GM03348 (cell line): ENCODE data around the gene CELSR2.
A peak's percentile ranks its signal among the peaks of the same experiment; 100 is the strongest.

Source experiments
- DNase-seq: peaks from one replicate; pipeline ENCODE4 v3.0.0; 2012; ENCODE audit warnings: low spot score

Gene CELSR2

DNA sequence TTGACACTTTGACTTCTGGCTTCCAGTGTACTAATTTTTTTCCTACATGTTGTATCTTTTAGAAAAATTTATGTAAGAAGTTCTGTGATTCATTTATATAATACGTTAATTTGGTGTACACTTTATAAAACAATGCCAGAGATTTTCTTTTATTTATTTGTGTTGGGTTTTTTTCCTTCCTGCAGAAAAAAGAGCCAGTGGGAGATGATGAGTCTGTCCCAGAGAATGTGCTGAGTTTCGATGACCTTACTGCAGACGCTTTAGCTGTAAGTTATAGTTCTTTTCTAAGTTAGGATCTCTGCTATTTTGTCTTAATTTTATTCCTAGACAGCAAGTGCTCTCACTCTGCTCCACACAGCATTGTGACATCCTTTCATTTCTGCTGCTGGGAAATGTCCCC is 21.2 kb upstream of the CELSR2 start:
- no peak for DNase-seq

DNA sequence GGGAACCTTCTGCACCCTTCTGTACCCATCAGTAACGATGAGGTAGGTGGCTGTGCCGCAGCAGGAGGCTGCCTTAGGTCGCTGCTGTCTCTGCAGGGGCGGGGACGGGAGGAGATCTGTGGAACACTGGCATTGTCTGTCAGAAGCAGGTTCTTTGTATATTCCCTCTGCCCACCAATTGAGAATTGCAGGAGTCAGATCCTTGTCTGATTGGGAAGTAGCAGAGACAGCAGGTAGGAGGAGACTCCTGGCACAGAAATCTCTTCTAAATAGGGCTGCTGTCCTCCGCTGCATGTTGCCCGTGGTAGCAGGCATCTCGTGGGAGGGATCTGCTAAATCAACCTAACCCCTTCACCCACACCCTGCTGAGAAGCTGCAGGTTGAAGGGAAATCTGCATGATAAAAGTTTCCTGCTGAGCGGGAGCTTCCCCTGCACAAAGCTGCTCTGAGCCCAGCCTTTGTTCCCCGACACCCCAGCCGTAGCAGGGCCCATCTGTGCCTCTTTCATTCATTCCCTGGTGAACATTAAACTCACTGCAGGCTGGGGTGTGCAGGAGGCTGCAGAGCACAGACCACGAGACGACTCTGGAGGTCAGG is 19.7 kb upstream of the CELSR2 start:
- no peak for DNase-seq

DNA sequence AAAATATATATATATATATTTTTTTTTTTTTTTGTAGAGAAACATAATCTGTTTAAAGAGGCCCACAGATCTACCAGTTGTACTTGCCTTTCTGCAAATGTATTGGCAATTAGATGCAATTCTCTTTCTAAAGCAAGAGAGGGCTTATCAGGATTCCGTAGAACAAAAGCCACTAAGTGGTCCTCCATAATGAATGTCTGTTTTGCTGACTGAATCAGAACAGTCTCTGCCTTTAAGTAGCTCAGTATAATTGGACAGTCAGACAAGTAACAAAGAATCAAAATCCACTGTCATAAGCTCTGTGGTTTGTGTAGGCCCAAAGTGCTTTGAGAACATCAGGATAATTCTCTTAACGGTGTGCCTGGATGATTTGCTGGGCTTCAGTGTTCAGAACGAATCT is 18.3 kb upstream of the CELSR2 start:
- no peak for DNase-seq

DNA sequence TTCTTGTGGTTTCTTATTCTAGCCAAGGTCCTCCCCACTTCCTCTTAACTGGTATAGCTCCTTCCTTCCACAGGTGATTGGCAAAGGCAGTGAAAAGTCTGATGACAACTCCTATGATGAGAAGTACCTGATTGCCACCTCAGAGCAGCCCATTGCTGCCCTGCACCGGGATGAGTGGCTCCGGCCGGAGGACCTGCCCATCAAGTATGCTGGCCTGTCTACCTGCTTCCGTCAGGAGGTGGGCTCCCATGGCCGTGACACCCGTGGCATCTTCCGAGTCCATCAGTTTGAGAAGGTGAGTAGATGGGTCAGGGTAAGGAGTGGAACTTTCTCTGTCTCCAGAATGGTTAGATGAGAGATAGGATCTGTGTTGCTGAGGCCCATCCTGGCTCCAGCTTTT is 14.2 kb upstream of the CELSR2 start:
- DNase-seq, result no peak

DNA sequence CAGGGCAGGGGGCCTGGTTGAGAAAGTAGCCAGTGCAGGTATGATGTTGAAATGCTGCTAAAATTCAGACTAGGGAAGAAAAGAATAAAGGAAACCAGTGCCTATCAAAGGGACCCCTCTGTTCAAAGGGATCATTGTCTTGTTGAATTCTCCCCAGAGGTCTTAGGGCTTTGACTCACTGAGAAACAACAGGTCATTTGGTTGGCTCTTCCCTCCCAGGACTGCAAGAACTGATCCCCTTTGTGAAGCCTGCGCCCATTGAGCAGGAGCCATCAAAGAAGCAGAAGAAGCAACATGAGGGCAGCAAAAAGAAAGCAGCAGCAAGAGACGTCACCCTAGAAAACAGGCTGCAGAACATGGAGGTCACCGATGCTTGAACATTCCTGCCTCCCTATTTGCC is 11.8 kb upstream of the CELSR2 start:
- no peak for DNase-seq

DNA sequence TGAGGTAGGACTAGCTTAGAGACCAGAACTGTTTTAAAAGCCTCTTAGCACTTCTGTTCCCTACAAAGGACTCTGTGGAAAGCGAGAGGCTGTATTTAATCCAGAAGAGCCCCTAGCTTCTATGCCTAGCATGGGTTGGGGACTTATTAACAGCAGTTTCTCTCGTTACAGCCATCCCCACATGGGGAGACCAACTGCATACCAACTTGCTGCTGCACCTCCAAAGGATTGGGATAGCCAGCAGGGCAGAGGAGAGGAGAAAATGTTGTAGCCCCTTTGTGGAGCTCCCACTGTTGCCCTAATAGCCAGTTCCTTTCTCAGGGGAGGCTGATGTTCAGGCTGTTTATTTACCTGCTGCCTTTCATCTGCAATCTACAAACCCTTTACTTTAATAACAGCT is 11.0 kb upstream of the CELSR2 start:
- DNase-seq, result no peak

DNA sequence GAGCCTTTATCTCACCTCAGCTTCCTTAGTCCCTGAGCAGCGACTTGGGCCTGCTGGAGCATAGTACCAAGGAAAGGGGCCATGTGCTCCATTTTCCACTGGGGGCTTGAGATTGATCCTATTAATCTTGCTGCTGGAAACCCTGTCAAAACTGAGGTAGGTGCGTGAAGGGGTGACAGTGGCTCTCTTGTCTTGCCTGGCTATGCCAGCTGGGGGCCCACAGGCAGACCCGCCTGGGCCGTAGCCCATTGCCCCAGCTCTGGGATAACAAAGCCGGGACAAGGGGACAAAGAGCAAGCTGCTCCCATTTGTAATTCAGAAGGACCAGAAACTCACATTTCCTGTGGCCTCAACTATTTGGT is 10.3 kb upstream of the CELSR2 start:
- no peak for DNase-seq

DNA sequence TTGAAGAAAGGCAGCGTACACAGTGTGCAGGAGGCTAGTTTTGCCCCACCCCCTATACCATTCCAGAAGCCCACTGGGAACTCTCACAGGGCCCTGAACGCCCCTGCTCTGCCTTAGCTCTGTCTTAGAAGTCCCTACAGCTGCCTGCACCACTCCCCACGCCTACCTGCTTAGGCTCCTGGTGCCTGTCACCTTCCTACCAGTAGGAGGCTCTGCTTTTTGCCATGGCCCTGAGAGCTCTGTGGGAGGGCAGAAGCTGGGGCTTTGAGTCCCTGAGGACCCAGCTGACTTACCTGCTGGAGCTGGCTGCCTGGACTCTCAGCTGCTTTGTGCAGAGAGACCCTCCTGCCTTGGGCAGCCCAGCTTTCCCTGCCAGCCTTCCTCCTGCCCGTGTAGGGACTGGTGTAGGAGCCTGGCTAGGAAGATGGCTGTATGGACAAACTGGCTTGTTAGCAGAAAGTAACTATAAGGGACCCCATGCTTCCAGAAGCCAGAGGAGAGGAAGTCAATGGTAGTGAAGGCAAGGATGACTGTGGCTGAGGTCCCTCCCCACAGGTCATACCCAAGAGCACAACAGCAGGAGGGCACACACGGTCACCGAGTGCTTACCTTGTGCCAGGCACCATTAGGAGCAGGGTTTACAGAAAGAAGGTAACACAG is 9.8 kb upstream of the CELSR2 start:
- peak; percentile 58 for DNase-seq

DNA sequence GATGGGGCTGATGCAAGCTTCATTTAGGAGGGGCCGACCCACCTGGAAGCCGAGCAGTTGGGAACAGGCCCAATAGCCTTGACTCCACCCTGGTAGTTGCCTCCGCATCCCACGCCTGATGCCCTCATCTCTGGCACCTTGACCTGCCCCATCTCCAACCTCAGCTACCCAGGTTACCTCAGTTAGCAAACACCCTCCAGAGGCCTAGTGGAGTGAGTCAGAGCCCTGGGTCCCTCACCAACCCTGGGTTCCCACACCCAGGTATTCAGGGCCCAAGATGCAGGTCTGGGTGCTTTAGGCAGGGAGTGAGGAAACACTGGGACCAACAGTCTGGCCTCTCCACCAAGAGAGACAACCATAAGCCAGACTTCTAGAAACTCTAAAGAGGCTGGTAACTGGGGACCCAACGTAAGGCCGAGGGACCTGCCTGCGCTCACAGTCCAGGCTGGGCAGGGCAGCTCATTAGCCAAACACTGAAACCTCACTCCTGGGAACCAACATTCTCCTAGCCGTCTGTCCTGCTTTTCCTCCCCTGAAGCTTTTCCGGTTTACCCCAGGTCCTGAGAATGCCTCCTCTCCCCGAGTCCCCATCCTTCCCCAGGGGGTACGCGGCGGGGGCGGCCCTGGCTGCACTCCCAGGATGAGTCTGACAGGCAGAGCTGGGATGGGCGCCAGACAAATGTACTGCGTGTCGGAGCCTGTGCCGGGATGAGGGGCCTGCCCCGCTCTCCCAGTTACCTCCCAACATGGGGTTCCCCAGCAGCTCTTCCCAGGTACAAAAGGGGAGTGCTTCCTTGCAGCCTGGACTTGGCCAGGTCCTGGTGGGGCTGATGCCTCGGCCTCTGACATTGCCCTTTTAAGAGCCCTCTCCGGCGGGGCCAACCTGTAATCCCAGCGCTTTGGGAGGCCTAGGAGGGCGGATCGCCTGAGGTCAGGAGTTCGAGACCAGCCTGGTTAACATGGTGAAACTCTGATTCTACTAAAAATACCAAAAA is 8.9 kb upstream of the CELSR2 start:
- peak; percentile 84 for DNase-seq

DNA sequence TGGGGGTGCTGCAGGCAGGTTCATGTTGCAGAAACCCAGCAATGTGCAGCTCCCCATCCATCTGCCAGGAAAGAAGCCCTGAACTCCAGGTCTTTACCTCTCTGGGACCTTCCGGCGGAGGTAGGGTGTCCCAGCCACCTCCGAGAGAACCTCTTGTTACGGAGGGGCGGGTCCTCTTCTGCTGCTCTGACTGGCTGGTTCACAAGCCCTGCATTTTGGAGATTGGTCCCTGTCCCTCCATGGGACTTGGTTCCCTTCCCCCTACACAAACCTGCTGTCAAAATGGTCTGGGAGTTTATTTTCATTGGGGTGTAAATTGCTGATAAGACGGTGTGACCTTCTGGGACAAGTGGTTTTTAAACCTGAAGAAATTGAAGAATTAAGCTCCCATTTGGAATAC is 8.0 kb upstream of the CELSR2 start:
- DNase-seq, result no peak

DNA sequence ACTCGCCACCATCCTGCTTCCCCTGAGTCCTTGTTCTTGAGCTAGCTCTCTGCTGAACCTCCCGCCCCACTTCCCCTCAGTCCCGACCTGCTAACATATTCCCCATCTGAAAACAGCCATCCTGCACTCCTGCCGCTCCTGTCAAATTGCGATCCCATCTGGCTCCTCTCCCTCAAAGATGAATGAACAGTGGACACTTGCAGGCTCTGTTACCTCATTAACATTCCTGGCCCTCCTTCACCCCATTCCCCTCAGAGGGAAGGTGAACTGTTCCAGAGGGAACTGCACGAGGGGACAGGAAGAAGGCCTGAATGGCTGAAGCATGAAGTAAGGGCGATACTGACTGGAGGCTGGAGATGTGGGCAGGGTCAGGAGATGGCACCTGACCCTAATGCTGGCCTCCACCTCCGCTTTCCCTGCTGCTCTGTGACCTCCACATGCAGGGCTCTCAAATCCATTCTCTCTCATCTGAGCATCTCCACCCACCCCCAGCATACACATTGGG is 7.4 kb upstream of the CELSR2 start:
- no peak for DNase-seq

DNA sequence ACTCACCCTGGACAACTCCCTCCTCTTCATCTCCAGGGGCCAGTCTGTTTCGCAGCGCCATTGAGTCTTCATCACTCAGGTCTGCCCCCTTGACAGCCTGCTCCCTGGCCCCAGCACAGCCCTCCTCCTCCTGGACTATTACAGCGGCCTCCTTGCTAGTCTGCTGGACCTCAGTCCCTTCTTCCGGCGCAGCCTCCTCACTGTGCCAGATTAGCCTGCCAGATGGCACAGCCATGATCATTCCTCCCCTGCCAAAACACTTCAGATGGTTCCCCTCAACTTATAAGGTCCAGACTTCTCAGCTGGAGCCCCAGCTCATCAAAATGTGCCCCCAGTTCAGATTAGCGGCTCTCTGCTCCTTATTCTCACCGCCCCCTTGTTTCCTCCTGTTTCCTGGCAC is 7.0 kb upstream of the CELSR2 start:
- no peak for DNase-seq

DNA sequence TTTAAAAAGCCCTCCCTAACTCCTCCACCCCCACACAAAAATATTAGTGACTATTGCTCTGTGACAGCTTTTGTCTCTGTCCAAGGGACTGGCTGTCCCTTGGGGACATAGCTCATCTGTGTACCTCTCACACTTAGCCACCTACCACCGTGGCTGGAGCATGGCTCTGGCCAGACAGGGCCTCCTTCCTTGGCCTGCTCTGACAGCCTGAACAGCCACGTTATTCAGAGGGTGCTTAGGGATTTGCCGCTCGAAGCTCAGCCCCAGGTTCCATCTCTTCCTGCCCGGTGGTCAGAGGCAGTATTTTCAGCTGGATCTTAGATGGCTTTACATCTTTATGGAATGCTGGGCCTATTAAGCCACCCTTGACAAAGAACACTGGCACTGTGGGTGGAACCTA is 6.1 kb upstream of the CELSR2 start:
- DNase-seq, result no peak

DNA sequence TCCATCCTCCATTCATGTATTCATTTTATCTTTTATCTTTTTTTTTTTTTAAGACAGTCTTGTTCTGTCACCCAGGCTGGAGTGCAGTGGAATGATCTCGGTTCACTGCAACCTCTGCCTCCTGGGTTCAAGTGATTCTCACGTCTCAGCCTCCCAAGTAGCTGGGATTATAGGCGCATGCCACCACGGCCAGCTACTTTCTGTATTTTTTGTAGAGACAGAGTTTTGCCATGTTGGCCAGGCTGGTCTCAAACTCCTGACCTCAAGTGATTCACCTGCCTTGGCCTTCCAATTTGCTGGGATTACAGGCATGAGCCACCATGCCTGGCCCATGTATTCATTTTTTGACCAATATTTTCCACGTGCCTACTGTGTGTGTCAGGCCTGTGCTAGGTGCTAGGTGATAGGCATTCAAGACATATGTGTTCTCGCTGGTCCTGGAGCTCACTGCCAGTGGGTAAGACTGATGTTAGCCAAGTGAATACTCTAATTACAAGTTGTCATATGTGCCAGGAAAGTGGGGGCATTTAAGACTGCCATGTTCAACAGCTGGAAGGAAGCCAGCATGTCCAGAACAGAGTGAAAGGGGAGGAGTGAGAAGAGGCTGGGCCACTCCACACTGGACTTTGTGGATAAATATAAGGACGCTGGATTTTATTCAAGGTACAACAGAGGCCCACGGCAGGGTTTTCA is 5.3 kb upstream of the CELSR2 start:
- DNase-seq, result no peak

DNA sequence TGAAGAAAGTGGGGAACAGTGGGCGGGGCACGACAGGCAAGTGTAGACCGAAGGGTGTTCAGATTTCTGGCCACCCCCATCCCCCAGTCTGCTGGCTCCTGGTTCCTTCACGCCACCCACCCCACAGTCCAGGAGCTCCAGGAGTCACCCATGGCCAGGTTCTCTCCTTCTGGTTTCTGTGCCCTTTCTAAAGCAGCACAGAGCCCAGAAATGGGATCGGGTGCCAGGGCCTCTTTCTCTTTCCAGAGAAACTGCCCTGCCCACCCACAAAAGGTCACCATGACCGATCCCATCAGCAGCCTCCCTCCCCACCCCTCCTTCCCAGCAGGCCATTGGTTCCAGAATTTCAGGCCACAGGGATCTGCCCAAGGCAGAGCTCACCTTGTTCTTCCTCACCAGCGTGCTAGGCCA is 3.2 kb upstream of the CELSR2 start:
- no peak for DNase-seq

DNA sequence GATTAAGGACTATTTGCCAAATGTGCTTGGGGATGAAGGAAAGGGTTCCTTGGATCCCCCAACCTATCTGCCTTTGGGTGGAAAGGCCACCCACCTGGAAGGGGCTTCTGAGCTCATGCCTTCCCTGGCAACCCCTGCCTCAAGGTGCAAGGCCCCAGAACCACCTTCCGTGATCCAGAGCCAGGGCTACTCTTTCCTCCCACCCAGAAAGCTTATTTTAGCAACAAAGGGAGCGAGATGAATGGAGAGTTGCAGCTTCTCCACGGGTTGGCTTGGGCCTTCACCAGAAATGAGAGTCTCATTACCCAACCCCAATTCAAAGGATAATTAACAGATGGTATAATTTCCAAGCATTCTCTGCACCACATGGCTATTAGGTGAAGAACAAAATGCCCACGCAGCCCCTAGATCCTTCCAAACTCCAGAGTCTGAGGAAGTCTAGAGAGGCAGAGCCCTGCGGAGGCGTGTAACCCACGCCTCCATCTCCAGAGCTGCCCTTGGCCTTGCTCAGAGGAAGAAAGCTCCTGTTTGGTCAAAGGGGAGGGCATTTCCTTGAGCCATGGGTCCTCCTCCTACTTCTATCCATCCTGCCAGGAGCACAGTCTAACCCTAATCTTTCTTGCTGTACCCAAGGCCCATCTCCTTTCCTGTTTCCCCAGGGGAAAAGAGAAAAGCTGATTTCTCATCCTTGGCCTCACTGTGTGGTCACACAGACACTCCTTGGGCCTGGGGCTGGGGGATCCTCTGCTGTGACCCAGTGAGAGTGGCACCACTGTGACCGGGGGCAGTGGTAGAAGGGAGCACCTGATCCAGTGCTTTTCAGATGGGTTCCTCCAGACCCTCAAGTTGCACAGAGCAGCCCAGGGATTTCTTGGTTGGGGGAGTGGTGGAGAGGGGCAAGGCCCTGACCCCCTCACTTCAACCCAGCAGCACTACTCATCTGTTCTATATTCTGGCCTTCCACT is 1.7 kb upstream of the CELSR2 start:
- no peak for DNase-seq

DNA sequence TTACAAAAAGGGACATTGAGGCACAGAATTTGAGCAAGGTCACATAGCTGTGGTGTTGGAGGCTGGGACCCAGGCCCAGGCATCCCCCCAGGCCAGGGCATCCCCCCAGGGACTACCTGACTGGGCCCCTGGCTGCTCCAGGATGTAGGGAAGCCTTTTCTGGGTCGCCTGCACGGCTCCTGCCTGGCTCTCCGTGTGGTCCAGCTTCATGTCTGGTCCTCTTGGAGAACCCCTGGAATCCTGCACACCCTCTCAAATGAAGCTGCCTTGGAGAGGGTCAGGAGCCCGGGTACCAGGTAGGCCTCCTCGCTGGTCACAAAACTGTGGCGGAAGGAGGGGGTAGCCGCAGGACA is 919 bp upstream of the CELSR2 start:
- no peak for DNase-seq

DNA sequence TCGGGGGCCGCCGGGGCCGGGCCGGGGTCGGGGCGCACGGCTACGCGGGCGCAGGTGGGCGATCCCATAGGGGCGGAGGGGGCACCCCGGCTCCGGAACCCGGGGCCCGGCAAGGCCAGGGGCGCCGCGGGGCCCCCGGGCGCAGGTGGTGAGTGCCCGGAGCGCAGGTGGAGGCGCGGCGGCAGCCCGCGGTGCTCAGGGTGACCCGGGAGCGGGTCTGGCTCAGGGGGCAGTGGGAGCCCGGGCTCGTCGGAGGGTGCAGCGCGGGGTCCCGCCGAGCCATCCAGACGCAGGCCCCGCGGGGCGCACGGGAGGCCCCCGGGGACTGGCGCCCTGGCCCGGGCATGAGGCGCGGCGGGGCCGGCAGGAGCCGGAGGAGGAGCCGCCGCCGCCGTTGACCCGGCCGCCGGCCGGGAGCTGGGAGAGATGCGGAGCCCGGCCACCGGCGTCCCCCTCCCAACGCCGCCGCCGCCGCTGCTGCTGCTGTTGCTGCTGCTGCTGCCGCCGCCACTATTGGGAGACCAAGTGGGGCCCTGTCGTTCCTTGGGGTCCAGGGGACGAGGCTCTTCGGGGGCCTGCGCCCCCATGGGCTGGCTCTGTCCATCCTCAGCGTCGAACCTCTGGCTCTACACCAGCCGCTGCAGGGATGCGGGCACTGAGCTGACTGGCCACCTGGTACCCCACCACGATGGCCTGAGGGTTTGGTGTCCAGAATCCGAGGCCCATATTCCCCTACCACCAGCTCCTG is 489 bp downstream of the CELSR2 start:
- DNase-seq, result peak; percentile 69

DNA sequence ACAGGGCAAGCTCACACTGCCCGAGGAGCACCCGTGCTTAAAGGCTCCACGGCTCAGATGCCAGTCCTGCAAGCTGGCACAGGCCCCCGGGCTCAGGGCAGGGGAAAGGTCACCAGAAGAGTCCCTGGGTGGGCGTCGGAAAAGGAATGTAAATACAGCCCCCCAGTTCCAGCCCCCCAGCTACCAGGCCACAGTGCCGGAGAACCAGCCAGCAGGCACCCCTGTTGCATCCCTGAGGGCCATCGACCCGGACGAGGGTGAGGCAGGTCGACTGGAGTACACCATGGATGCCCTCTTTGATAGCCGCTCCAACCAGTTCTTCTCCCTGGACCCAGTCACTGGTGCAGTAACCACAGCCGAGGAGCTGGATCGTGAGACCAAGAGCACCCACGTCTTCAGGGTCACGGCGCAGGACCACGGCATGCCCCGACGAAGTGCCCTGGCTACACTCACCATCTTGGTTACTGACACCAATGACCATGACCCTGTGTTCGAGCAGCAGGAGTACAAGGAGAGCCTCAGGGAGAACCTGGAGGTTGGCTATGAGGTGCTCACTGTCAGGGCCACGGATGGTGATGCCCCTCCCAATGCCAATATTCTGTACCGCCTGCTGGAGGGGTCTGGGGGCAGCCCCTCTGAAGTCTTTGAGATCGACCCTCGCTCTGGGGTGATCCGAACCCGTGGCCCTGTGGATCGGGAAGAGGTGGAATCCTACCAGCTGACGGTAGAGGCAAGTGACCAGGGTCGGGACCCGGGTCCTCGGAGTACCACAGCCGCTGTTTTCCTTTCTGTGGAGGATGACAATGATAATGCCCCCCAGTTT is 1.3 kb downstream of the CELSR2 start:
- no peak for DNase-seq
